GM19467 (cell line): ENCODE data around the gene DAP3.
"Not testable (repeated sequence)": the region's sequence is repeated elsewhere in the genome, so short reads cannot be mapped to it uniquely, and the experiment has no call there.

Experiments used
- ATAC-seq: cut with Tn5 transposase; IDR thresholded peaks from one replicate; pipeline ENCODE4 v1.9.1; 2021; ENCODE audit warnings: mild to moderate bottlenecking, moderate library complexity; ENCODE audit not compliant: unreplicated experiment

DAP3 gene

GRCh38 chr1:155767399-155767989 lies 78.6 kb downstream of the DAP3 start:
- not testable (repeated sequence) for ATAC-seq

- ATAC-seq: no peak
These were observed 80.4 kb downstream of the DAP3 start for GRCh38 chr1:155769257-155769656.

GRCh38 chr1:155773221-155773620 lies 84.3 kb downstream of the DAP3 start:
- no peak for ATAC-seq

GRCh38 chr1:155776414-155776813 lies 87.5 kb downstream of the DAP3 start:
- ATAC-seq: no peak

GRCh38 chr1:155777582-155777981 lies 88.7 kb downstream of the DAP3 start:
- no peak for ATAC-seq
